OCI-LY7 (cell line): ENCODE measurements around the gene CA5A.
"Not testable (repeated sequence)": the region's sequence is repeated elsewhere in the genome, so short reads cannot be mapped to it uniquely, and the experiment has no call there.

Experiments
- EZH2phosphoT487 ChIP-seq: fragments of 200-600 bp; sonication (generic); IDR thresholded peaks from 2 replicates; pipeline ENCODE4 v1.6.1; 2018; ENCODE audit warnings: low read depth, borderline replicate concordance, mild to moderate bottlenecking, mixed run types, antibody characterized with exemption, low read length, moderate library complexity, mixed read lengths
- TF ChIP-seq, protein P1 (sequence below): fragments of 200-600 bp; sonication (generic); conservative IDR thresholded peaks from 2 replicates; pipeline ENCODE4 v1.5.1; 2014; ENCODE audit warnings: mild to moderate bottlenecking, antibody characterized with exemption, low read length, moderate library complexity, mixed read lengths

DNA sequence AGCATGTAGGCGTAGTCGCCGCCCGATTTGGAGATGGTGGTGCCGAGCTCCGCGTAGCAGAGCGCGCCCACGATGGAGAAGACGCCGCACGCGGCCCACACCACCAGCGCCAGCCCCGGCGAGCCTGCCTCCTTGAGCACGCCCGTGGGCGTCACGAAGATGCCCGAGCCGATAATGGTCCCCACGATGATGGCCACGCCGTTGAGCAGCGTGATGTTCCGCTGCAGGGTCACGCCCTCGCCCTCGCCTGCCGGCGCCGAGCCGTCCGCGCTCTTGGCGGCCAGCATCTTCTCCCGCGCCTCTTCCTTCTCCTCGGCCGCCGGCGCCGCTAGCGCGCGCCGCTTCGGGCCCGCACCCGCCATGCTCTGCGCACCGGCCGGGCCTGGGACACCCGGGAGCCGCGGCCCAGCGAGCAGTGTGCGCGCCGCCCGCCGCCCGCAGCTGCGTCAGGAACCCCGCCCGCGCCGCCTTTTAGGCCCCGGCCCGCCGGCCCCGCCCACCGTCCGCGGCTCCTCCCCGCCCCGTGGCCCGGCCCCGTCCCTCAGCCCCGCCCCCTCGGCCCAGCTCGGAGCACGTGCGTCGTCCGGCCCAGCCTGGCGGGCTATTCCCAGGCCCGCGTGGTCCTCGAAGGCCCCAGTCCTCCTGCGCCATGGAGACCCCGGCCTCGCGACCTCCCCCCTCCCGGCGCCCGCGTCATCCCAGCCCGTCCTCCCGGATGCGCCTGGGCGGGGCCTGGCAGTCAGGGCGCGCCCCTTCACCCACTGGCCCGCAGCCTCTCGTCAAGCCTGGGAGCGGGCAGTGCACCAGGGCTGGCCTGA lies 67.1 kb downstream of the CA5A start, which contains the start of gene SLC7A5:
- TF ChIP-seq, protein P1, sequence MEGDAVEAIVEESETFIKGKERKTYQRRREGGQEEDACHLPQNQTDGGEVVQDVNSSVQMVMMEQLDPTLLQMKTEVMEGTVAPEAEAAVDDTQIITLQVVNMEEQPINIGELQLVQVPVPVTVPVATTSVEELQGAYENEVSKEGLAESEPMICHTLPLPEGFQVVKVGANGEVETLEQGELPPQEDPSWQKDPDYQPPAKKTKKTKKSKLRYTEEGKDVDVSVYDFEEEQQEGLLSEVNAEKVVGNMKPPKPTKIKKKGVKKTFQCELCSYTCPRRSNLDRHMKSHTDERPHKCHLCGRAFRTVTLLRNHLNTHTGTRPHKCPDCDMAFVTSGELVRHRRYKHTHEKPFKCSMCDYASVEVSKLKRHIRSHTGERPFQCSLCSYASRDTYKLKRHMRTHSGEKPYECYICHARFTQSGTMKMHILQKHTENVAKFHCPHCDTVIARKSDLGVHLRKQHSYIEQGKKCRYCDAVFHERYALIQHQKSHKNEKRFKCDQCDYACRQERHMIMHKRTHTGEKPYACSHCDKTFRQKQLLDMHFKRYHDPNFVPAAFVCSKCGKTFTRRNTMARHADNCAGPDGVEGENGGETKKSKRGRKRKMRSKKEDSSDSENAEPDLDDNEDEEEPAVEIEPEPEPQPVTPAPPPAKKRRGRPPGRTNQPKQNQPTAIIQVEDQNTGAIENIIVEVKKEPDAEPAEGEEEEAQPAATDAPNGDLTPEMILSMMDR = not testable (repeated sequence)
- TF ChIP-seq EZH2phosphoT487 = not testable (repeated sequence)
